Cardiac septum (tissue), 1 donor: ENCODE data around the gene KLRK1. TPM values are rescaled to one million over a fixed set of nuclear protein-coding genes. Genes with fewer than 3 reads are reported as not detected.
"Not testable (repeated sequence)": the region's sequence is repeated elsewhere in the genome, so short reads cannot be mapped to it uniquely, and the experiment has no call there.

Experiments used
- DNase-seq: peaks from one replicate; pipeline ENCODE4 v3.0.0-alpha.2; 2020; ENCODE audit warnings: low spot score
- intact Hi-C: fragments of 100-400 bp; cut with DNase I; formaldehyde crosslinking; loops from one replicate; pipeline ENCODE4 v1.14.0; 2022
- long read RNA-seq: library from polyadenylated mRNA; unstranded; transcript quantifications from one replicate; pipeline ENCODE4 v2.0.0, GENCODE V29; 2021
- total RNA-seq: library from RNA; stranded (reverse); fragmentation: NEBNext Ultra II Directional; extraction: Animal tissue kit (Norgen Biotek cat#: 25700); gene quantifications from one replicate; pipeline ENCODE4 v1.2.1, GENCODE V29; 2021
- donor health status: DM: no; HTN: no; CAD: no.

Gene KLRK1
- 0.19 TPM for total RNA-seq
- long read RNA-seq, result 0 reads

- DNase-seq, result no peak
- intact Hi-C loops, result no loop called here
Measured at GRCh38 chr12:10389904-10390303, at the start of gene KLRK1. Gene KLRK1, minus strand, starts transcription at chr12:10390041. Its CDS starts 1,231 bp downstream, at chr12:10388810.

- DNase-seq, intact Hi-C loops: not testable (repeated sequence)
Measured at GRCh38 chr12:10437601-10438000, 47.8 kb upstream of the KLRK1 start.

GRCh38 chr12:10435816-10436215 is 46.0 kb upstream of the KLRK1 start, which contains the start of gene KLRC2:
Gene KLRC2, minus strand, starts transcription at chr12:10436010. Its CDS starts 24 bp downstream, at chr12:10435986.
- DNase-seq, intact Hi-C loops: not testable (repeated sequence)

- intact Hi-C loops, DNase-seq: not testable (repeated sequence)
Measured at GRCh38 chr12:10430623-10431022, 40.8 kb upstream of the KLRK1 start.

GRCh38 chr12:10425938-10426337 is 36.1 kb upstream of the KLRK1 start:
- intact Hi-C loops, DNase-seq: not testable (repeated sequence)

GRCh38 chr12:10424260-10424899 is 34.5 kb upstream of the KLRK1 start:
- intact Hi-C loops, DNase-seq: not testable (repeated sequence)

- DNase-seq, result not testable (repeated sequence)
Measured at GRCh38 chr12:10422159-10422558, 32.3 kb upstream of the KLRK1 start.

GRCh38 chr12:10420334-10420733 is 30.5 kb upstream of the KLRK1 start, which contains the start of gene KLRC3:
Gene KLRC3, minus strand, starts transcription at chr12:10420595. Its CDS starts 45 bp downstream, at chr12:10420550.
- intact Hi-C loops, result not testable (repeated sequence)

More at GRCh38 chr12:10422159-10422558, 32.3 kb upstream of the KLRK1 start:
- intact Hi-C loops, result not testable (repeated sequence)

GRCh38 chr12:10409392-10409791 is 19.6 kb upstream of the KLRK1 start, which contains the start of gene KLRC4:
Gene KLRC4, minus strand, starts transcription at chr12:10409757. Its CDS starts 182 bp downstream, at chr12:10409575.
- no peak for DNase-seq
- intact Hi-C loops, result no loop called here

More at GRCh38 chr12:10420334-10420733, 30.5 kb upstream of the KLRK1 start, which contains the start of gene KLRC3:
- DNase-seq, result not testable (repeated sequence)

- no peak for DNase-seq
- intact Hi-C loops, result no loop called here
Measured at GRCh38 chr12:10408842-10409241, 19.0 kb upstream of the KLRK1 start.

- intact Hi-C loops, result no loop called here
Measured at GRCh38 chr12:10406725-10407124, 16.9 kb upstream of the KLRK1 start.

GRCh38 chr12:10405294-10405693 is 15.5 kb upstream of the KLRK1 start:
- DNase-seq, result no peak
- intact Hi-C loops, result no loop called here

More at GRCh38 chr12:10406725-10407124, 16.9 kb upstream of the KLRK1 start:
- no peak for DNase-seq

- no peak for DNase-seq
- intact Hi-C loops, result no loop called here
Measured at GRCh38 chr12:10404798-10405197, 15.0 kb upstream of the KLRK1 start.

- intact Hi-C loops, result no loop called here
- no peak for DNase-seq
Measured at GRCh38 chr12:10400829-10401228, 11.0 kb upstream of the KLRK1 start.

GRCh38 chr12:10398168-10398567 is 8.3 kb upstream of the KLRK1 start:
- DNase-seq, result no peak
- intact Hi-C loops, result no loop called here

- intact Hi-C loops, result no loop called here
Measured at GRCh38 chr12:10397296-10397695, 7.5 kb upstream of the KLRK1 start.

GRCh38 chr12:10396176-10396575 is 6.3 kb upstream of the KLRK1 start:
- DNase-seq, result not testable (repeated sequence)

More at GRCh38 chr12:10397296-10397695, 7.5 kb upstream of the KLRK1 start:
- DNase-seq, result no peak

GRCh38 chr12:10395390-10395998 is 5.7 kb upstream of the KLRK1 start:
- intact Hi-C loops, result no loop called here
- no peak for DNase-seq

More at GRCh38 chr12:10396176-10396575, 6.3 kb upstream of the KLRK1 start:
- intact Hi-C loops, result not testable (repeated sequence)

- intact Hi-C loops, DNase-seq: not testable (repeated sequence)
Measured at GRCh38 chr12:10394531-10395152, 4.8 kb upstream of the KLRK1 start.

GRCh38 chr12:10393291-10393690 is 3.5 kb upstream of the KLRK1 start:
- intact Hi-C loops, result no loop called here
- no peak for DNase-seq
